HG02938 (cell line): Measurements from ENCODE around the gene TMEM158.

Experiments used
- ATAC-seq: cut with Tn5 transposase; IDR thresholded peaks from one replicate; pipeline ENCODE4 v1.9.1; 2021; ENCODE audit warnings: mild to moderate bottlenecking, moderate library complexity; ENCODE audit not compliant: unreplicated experiment

Gene TMEM158

DNA sequence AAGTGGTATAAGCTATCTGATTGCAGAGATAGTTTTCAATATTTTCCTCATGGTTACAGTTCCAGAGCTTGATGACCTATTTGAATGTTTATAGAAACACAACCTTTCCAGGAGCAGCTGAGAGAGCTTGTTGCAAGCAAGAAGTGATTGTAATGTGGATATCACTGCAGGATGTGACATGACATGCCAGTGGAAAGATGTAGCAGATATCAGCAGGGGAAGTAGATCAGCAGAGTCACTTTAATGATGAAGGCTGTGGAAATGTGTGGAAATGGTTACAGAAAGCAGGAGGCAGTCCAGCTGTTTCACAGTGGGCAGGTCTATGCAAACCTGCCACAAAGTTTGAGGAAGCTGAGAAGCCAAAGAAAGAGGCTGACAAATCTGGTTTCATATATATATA lies 21.0 kb downstream of the TMEM158 start:
- ATAC-seq = no peak

DNA sequence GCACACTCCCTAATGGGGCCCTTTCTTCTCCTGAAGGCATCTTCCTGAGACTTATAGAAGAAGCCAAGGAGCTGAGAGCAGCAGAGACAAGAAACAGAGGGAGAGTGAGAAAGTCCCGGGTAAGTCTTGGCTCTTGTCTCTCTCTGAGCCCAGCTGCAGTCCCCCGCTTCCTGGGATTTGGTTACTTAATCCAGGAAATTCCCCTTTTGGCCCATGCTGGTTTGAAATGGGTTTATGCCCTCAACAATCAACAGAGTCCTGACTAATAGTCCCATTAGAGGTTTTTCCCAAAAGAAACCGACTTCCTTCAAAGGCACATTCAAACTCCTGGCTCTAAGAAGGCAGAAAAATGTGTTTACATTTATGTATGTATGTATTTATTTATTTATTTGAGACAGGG lies 22.0 kb downstream of the TMEM158 start:
- ATAC-seq = no peak

DNA sequence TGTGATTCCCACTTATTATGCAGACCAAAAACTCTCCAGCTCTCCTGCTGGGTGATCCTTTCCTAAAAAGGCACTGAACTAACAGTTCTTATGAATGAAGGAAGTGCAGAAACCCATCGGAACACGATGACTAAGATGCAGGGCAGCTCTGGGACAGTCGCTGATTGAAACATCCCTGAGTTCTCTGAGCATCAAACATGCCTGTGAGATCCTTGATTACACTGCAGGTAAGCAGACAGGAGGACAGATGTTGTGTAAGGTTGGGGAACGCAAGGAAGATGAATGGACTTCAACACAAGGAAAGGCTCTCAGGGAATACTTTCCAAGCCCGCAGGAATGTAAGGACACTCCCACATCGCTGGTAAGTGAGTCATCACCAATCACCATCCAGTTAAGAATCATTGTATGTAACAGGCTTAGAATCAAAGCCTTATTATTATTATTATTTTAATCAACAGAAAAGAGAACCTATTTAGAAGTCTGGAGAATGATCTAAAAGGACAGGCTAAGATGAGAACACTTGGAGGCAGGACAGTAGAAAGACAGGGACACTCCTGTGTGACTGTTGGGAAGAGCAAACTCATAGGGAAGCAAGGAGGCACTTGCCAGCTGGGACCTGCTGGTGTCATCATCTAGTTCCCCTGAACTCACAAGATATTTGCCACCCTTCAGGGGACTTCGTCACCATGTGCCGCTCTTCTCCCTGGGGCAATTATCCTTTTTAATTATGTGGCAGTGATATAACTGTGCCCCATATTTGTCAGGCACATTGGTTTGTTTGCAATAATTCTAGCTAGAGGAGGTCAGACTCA lies 26.0 kb downstream of the TMEM158 start:
- no peak for ATAC-seq

DNA sequence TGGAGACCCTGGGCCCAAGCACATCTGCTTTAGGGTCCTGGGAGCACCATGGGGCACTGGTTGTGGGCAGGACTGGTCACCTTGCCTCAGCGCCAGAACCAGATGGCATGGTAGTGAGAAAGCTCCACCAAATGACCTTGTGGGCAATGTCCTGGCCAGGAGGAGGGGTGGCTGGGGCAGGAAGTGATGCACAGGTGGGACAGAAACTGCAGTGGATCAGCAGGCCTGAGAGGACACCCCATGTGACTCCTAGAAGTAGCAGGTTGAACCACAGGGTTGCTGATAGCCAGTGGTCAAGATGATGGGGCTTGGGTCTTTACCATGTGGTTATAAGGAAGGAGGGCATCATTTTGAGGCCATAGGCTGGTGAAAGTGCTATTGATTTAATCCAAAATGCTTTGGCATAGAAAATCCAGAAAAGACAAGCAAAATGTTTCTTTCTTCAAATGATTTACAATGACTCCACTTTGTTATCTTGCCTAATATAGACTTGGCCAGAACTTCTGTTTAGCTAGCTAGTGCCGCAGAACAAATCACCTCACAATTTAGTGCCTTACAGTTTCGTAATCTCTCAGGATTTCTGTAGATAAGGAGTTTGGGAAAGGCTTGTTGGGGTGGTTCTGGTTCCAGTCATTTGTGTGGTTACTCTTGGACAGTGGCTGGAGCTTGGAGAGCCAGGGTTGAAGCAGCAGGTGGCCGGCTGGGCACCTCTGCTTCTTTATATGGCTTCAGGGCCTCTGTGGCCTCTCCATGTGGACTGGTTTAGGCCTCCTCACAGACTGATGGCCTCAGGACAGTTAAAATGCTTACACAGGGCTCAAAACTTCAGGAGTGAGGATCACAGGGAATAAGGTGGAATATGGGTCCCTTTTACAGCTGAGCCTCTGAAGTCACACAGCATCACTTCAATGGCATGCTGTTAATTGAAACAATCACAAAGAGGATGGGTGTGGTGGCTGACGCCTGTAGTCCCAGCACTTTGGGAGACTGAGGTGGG lies 27.5 kb downstream of the TMEM158 start:
- no peak for ATAC-seq

DNA sequence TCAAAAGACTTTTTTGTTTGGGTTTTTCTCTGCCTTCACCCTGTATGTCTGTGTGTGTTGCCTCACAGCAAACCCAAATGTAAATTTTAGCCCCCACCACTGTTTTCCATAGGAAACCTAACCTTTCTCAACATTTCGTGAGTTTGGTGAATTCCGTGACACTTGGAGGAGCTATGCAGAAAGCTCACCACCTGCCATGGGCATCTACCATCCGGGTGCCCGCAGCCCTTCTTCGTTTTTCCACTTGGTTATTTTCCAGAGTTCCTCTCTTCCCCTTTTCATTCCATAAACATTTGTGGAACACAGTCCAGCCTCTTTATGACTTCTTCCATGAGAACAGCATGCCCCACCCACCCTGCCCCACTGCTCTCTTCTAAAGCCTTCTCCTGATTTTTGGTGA lies 31.3 kb downstream of the TMEM158 start:
- ATAC-seq = no peak

DNA sequence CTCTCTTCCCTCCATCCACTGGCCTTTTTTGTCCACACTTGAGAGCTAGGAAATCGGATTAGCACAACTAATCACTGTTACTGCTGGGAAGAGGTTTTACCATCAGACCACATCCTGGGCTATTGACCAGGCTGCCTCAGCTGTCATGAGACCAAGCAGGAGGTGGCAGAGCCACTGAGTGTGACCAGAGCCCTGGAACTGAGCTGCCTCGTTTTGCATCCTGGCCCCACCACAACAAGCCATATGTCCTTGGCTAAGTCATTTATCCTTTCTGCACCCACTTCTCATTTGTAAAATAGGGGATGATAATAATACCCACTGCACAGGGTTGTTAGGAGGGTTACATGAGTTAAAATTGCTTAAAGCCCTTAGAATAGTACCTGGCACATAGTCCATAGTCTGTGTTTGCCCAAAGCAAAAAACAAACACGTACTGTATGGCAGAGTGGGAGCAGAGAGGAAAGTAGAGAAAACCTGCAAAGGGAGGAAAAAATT lies 34.1 kb downstream of the TMEM158 start:
- no peak for ATAC-seq

DNA sequence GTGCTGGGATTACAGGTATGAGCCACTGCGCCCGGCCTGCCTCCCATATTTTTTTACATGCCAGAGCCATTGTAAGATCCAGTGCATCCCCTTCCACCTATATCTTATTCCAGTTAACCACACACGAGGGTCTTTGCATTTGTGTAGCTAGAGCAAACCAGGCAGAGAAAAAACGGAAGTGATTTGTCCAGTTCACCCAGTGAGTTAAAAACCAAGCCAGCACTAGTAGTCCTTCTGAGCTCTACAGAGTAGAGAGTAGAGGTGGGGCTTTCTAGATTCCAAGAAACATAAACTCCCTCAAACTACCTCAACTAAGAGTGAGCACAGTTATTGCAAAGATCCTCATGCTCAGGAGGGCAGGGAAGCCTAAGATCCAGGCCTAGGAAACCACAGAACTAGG lies 34.7 kb downstream of the TMEM158 start:
- no peak for ATAC-seq

DNA sequence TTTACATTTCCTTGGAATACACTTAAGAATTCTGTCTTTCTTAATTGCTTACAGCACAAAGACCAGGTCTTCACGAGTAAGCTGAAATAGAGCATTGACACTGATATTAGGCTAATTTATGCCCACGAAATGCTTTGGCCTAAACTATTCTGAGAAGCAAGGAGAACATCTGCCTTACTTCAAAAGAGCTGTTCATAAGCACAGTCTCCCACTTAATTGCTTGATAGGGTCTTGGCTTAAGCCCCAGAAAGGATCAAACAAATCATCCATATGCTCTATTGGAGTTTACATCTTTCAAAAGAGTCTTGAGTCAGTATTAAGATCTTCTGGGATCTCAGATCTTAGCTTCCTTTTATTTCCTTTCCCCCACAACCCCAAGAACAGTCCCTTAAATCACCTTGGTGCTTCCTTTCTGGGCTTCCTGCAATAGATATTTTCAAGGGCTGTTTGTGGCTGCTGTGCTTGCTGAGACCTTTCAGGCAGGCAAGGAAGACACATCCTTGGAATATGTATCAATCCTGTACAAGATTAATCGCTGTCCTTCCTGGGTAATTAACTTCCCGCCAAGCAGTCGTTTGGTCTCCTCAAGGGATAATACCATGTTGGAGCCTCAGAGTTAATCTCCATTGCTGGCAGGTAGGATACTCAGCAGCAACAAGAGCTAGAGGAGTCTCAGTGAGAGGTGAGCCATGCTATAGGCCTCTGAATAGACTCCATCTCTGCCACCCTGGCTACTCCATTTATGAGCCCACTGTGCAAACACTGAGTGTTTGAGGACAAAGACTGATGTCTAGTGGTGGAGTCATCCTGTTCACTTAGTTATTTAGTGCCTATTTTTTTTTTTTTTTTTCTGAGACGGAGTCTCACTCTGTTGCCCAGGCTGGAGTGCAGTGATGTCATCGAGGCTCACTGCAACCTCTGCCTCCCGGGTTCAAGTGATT lies 37.1 kb downstream of the TMEM158 start:
- ATAC-seq = no peak

DNA sequence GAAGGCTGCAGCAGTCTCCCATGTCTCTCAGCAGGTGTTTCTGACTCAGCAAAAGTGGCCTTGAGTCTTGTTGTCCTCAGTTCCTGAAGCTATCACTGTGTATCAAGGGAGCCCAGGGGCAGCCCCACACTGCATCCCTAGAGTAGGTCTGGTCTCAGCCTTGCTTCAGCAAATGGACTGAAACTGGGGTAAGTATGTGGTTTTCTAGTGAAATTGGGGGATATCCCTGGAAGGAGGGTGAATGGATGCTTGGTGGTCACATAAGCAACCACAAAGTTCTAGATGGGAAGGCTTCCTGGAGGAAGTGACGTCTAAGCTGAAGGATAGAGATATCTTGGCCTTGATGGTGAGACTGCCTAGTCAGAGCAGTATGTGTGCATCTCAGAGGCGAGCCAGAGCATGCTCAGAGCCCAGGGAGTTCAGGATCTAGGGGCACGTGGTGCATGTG lies 38.4 kb downstream of the TMEM158 start:
- no peak for ATAC-seq

DNA sequence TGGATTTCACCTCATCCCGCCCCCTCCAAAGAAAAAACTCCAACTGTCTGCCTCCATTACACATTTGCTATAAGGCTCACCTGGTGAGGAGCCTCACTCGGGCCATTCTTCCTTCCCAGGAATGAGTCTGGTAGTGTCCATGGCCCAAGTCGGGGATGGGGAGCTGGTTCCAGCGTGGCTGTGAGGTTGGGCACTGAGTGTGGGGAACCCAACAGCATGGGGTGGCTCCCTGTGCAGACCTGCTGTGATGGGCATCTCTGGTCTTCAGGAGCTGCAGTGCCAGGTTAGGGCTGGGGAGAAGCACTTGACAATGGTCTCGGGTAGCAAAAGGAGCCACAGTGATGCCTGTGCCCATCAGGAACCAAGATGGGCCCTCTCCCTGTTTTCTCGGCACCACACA lies 39.2 kb downstream of the TMEM158 start:
- ATAC-seq = no peak

DNA sequence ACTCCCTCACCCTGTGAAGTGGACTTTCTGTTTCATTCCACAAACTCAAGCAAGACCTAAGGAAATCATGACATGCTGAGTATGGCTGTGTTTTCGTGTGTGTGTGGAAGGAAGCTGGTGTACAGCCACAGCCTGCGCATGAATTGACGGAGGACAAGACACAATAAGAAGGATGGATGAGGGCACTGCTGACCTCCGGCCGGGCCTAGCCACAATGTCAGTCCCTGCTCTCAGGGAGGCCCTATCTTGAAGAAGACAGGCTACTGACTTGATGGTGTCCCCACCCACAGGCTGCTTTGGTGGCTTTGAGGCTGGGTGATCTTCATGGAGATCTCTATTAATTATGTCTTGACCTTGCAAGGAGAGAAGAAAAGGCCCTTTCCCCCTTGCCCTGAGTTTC lies 40.6 kb downstream of the TMEM158 start:
- no peak for ATAC-seq

DNA sequence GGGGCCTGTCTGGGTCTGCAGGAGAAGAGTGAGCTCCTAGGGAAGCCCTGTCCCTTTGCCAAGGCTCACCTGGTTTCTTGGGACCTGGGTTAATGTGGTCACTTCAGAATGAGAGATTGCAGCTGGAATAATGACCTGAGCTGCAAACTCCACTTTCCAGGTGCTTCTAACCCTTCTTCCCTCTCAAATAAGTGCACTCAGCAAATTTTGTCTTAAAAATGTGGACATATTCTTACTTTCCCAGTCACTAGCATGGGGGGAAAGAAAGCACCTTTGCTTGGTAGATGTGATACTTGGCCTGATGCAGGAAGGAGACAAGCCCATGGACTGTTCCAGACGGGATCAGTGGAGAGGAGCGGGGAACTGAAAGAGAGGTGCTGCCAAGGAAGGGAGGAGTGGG lies 41.0 kb downstream of the TMEM158 start:
- ATAC-seq = no peak

DNA sequence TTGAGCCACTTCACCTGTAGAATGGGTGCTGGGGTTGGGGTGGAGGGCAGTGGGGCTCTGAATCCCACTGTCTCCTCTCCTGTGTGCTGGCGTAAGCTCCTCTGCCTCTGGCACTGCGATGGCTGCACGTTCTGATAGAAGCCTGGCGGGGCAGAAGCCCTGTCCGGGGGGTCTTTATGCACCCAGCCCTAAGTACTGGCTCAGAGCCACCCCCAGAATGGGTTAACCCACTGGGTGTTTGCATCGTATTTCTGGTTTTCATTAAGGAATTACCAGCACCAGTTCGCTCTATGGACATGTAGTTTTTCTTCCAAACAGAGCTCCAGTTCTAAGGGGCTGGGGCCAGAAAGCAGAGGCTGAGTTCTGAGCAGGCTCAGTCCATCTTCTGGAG lies 42.2 kb downstream of the TMEM158 start:
- ATAC-seq = no peak

DNA sequence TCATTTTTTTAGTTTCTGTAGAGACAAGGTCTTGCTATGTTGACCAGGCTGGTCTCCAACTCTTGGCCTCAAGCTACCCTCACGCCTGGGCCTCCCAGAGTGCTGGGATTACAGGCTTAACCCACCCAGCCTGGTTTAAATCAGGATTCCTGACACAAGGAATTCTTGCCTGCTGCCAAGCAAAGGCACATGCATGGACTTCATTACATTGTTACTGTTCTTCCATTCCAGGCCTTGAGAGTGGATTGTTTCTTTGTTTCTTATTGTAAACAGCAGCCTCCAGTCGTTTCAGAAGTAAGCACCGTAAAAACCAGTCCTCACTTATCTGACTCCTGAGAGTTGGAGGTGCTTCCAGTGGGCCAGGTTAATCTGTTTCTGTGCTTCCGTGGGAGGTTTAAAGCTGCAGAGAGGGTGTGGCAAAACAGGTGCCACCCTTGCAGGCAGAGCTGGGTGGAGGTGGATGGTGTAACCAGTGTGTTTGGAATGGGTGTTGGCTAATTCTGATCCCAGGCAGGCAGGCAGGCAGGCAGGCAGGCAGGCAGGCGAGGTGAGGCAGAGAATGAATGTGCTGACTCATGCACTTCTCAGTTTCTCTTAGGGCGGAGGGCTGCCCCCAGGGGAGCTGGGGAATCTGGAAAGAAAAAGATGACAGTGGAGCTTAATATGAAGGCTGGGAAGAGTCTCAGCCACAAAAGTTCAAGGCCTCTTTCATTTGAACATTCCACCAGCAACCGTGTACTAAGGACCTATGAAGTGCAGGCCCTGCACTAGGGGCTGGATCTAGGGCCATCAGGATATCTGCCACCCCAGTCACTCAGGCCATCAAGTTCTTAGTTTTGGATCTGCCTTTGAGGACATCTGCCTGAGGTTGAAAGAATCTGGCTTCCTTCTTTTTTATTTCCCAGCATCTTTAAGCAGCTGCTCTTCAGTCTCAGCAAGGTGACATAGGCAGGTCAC lies 42.9 kb downstream of the TMEM158 start:
- ATAC-seq = no peak

DNA sequence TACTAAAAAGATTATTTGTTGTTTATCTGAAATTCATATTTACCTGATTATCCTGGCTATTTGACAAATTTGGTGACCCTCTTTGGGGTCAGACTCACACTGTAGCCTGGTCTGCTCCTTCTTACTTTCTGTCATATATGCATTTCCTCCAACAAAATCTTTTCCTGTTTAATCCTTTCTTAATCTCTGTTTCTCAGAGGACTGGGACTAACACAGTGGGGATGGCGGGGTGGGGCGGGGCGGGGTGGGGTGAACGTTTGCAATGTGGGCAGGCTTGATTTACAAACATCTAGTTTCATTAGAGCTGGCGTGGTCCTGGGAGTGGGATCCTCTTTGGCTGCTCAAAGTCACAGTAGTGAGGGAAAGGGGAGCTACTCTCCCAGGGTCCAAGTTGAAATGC lies 44.6 kb downstream of the TMEM158 start:
- no peak for ATAC-seq

DNA sequence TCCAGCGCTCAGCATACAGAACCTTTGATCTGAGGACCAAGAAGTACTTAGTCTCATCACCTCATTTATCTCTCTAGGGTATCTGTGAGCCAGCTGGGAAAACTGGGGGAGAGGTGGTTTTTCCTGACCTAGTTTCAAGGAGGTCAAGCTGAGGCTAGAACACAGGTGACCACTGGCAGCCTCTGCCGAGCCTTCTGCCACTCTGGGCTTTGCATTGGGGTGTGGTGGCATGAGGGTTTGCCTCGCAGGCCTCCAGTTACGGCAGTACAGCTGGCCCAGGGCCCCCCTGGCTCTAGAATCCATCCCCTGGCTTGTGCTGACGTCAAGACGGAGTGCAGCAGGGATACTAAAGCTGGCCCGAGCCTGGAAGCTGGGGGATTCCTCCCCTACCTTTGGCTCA lies 45.2 kb downstream of the TMEM158 start:
- no peak for ATAC-seq

DNA sequence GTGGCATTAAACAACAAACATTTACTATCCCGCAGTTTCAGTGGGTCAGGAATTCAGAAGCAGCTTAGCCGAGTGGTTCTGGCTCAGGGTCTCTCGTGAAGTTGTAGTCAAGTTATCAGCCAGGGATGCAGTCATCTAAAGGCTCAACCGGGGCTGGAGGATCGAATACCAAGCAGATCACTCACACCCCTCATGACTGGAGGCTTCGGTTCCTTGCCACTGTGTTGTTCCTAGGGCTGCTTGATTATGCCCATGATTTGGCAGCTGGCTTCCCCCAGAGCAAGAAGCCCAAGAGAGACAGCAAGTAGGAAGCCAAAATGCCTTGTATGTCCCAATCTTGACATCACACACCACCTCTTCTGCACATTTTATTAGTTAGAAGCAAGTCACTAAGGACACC lies 46.0 kb downstream of the TMEM158 start:
- ATAC-seq = no peak

DNA sequence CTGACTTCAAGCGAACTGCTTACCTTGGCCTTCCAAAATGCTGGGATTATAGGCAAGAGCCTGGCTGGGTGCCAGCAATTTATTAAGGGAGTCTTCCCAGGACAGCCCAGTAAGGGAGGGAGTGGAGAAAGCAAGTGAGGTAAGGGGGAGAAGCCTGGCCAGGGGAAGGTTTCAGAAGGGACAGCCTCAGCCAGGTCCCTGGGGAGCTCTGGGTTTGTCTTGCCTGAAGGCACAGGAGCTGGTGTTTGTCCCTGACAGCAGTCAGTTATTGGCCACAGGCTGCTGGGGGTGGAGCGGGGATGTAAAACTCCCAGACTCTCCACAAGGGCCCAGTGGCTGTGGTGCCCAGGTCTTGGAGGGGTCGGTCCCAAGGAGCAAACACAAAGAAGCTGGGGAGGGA lies 46.9 kb downstream of the TMEM158 start:
- ATAC-seq = no peak

DNA sequence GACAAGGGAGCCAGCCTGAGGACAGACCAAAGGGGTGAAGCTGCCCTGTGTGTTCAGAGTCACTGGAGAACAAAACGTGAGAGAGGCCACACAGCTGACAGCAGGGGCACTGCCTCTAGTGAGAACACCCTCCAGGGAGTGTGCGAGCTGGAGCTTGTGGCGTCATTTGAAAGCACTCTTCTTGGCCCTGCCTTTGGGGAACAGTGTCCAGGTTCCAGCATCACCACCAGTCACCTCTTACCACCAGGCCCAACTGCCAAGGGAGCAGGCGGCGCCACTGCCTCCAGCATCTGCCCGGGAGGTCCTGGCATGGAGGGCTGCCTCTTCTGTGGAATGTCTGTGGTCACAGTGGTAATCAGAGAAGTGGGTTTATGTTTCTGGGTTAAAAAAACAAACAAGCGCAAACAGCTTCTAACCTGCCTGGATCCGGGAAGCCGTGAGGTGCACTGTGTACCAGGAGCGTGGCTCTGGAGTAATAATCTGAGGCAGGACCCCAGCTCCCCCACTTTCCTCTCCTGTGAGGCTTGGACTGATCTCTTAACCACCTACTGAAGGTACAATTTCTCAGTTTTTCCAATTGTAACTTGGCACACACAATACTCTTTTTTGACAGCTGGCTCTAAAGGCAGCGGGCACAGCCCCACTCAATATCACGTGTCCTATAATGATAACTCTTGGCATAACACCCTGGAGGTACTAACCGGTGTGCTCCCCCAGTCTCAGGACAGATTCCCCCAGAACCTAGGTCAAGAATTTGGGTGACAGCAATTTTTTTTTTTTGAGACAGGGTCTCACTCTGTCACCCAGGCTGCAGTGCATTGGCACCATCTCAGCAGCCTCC lies 47.7 kb downstream of the TMEM158 start:
- no peak for ATAC-seq
